Embryonic facial prominence (tissue), 1 donor: Measurements from ENCODE around the gene IRAK1.

Experiments used
- DNase-seq: peaks from one replicate; pipeline ENCODE4 v3.0.0-alpha.2; 2016; ENCODE audit errors: extremely low spot score

The IRAK1 gene

DNA sequence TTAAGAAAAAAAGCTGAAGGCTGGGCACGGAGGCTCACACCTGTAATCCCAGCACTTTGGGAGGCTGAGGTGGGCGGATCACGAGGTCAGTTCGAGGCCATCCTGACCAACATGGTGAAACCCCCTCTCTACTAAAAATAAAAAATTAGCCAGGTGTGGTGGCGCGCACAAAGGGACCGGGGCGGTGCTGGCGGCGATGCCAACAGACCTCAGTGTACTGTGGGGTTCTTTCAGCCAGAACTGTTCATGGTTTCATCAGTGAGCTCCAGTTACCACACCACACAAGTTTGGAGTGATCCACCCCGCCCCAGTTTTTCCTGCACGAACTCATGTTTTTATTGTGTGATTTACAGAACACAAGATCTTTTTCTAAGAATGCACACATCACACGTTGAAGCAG is 21.2 kb upstream of the IRAK1 start:
- no peak for DNase-seq

DNA sequence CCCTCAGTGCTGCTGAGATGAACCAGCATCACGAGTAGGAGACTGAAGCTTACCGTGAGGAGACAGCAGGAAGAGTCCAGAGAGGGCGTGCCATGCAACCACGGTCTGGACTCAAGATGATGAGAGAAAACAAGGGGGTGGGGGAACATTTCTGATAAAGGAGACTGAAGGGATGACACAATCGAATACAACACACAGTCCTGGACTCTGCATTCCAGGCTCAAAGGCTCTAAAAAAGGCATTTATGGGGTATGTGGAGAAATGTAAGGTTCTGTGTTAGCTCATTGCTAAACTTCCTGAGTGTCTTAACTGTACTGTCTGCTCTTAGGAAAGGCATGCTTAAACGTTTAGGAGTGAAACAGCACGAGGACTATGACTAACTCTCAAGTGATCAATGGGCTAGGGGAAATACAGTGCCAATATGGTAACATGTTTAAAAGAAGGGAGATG is 20.6 kb upstream of the IRAK1 start:
- DNase-seq = no peak

DNA sequence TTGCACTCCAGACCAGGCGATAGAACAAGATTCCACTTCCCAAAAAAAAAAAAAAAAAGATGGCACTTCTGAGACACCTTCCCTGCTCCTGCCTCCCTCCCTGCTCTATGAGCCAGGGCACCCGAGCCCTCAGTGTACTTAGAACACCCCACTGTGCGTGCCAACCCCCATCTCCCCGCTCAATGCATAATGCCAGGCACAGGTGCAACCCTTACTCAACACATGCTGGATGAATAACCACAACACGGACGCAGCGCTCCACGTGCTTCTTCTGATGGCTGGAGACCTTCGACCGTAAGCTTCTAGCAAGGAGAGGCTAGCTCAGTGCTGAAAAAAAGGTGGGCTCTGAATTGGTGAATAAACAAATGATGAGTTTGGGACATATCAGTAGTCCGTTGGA is 19.9 kb upstream of the IRAK1 start:
- no peak for DNase-seq

DNA sequence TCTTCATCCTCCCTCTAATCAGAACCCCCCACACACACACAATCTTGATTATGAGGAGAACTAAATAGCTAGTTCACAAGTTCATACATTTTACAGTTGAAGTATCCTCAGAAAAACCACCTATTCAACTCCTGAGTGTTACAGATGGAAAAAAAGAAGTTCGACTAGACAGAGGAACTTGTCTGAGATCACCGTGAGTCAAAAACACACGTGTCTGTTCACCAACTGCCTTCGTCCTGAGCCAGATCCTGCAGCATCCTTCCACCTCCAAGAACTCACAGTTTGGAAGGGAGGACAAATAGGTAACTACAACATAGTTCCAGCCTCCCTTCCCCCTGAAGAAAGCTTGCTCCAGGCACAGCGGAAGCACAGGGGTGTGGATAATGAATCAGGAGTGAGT is 19.0 kb upstream of the IRAK1 start:
- DNase-seq = no peak

DNA sequence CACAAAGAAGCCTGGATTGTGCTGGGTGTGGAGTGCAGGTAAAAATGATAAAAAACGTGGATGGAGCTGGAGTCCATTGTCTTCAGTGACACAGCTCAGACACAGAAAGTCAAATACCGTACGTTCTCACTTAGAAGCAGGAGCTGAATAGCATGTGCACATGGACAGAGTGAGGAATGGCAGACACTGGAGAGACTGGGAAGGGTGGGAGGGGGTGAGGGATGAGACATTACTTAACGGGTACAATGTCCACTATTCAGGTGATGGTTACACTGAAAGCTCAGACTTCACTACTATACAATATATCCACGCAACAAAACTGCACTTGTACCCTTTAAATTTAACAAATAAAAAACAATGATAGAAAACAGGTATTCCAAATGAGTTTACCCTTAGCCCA is 18.1 kb upstream of the IRAK1 start:
- DNase-seq = no peak

- no peak for DNase-seq
These were observed 16.8 kb upstream of the IRAK1 start for GRCh38 chrX:154036513-154036912.

- DNase-seq = no peak
These were observed 14.1 kb upstream of the IRAK1 start for GRCh38 chrX:154033848-154034247.

GRCh38 chrX:154032653-154033052 is 13.0 kb upstream of the IRAK1 start:
- DNase-seq = no peak

DNA sequence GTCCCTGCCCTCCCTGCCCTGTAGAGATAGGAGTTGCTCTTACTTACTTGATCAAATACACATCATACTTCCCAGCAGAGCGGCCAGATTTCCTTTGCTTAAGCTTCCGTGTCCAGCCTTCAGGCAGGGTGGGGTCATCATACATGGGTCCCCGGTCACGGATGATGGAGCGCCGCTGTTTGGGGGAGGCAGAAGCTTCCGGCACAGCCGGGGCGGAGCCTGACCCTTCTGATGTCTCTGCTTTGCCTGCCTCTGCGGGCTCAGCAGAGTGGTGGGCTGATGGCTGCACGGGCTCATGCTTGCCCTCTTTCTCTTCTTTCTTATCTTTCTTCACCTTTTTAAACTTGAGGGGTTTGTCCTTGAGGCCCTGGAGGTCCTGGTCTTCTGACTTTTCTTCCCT is 12.5 kb upstream of the IRAK1 start:
- no peak for DNase-seq

GRCh38 chrX:154030715-154031305 is 11.1 kb upstream of the IRAK1 start:
- DNase-seq = no peak

DNA sequence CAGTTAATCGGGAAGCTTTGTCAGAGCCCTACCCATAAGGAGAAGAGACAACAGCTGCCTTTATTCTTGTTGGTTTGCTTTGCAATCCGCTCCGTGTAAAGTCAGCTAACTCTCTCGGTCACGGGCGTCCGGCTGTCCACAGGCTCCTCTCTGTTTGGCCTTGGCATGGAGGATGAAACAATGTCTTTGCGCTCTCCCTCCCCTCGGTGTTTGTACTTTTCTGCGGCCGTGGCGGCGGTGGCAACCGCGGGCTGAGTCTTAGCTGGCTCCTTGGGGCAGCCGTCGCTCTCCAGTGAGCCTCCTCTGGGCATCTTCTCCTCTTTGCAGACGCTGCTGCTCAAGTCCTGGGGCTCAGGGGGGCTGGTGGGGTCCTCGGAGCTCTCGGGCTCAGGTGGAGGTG is 10.6 kb upstream of the IRAK1 start:
- DNase-seq = no peak

DNA sequence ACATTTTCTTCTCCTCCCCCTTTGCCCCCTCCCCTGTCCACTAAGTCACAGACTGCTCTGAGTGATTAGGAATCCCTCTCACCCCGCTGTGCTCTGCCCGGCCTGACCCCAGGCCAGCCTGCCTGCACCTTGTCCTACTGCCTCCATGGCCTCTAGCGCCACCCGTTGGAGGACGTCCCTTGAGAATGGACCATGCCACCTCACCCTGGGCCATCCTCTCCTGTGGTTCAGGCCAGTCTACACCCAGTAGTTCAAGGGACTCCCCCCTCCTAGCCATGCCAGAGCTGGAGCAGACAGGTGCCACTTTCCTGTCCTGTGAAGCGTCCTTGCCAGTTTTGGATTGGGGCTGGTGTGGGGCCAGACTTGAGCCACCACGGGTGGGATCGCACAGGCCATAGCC is 9.7 kb upstream of the IRAK1 start:
- no peak for DNase-seq

DNA sequence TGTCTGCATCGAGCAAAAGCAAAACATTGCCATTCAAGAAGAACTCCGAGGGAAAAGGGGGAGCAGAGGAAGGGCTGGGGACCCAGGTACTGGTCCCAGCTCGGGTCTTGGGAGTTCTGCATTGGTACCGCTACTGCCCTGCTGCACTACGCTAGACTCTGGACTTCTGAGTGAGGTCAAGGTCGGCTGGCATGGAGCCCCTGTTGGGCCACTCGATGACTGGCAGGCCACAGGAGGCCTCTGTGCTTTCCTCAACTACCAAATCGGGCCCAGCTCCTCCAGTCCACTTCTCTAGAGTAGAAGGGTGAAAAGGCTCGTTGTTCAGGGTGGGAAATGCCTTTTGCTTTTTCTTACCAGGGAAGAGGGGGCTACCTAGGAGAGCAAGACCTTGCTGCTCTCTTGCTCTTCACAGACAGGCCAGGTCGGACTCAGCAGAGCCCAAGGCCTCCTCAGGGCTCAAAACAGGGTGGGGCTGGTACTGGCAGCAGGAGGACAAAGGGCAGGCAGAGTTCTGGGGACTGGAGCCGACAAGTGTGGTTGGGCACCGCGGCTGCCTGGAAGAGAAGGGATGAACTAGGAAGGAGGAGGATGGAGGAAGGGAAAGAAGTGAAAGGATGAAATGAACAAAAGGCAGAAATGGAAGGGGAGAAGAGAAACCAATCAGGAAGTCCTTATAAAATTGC is 8.9 kb upstream of the IRAK1 start:
- no peak for DNase-seq

DNA sequence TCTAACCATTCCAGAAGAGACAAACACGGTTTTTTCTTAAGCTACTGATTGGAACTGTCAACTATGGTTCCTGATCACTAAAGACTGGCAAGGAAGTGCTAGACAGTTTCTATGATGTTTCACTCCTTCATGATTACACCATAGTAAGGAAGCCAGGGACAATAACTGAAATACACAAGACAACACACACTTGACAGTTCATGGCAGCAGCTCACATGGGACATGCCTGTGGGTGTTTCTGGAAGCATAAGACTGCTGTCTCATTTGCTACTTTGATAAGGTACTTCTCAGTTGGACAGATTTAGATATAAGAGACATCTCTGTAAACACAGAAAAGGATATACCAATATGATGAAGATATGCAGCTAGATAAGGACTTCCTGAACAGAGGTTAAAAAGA is 8.3 kb upstream of the IRAK1 start:
- no peak for DNase-seq

DNA sequence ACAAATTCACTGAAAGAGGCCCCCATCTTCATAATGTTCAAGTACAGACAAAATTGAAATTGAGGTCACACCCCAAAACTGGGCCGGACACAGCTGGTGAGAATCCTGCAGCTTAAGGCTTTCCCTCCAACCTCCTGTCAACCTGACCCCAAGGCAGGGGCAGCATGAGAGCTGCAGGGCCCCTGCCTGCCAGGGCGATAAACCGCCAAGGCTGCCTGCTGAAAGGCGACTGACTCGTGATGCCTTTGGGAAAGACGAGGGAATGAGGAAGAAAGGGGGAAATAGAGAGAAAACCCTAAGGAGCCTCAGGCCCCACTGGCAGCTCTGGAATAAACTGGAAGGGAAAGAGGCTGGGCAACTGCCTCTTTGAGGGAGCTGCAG is 7.3 kb upstream of the IRAK1 start:
- no peak for DNase-seq

- no peak for DNase-seq
These were observed 6.7 kb upstream of the IRAK1 start for GRCh38 chrX:154026136-154027021.

- DNase-seq = no peak
These were observed 5.5 kb upstream of the IRAK1 start for GRCh38 chrX:154025230-154025629.

DNA sequence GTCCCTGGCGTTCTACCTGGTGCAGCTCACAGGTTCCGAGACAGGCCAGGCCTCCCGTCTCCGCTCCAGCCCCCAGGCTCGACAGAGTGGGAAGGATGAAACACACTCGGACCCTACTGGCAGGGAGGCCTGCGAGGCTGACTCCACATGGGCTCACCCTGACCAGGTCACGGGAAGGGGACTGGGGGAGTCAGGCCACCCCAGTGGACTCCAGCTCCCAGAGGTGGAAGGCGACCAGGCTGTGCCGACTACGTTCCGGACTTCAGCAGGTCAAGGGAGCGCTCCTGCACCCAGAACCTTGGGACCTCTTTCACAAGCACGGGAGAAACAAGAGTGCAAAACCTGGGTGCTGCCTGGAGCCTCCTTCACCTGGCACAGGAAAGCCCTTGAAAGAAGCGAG is 4.6 kb upstream of the IRAK1 start:
- DNase-seq = no peak

DNA sequence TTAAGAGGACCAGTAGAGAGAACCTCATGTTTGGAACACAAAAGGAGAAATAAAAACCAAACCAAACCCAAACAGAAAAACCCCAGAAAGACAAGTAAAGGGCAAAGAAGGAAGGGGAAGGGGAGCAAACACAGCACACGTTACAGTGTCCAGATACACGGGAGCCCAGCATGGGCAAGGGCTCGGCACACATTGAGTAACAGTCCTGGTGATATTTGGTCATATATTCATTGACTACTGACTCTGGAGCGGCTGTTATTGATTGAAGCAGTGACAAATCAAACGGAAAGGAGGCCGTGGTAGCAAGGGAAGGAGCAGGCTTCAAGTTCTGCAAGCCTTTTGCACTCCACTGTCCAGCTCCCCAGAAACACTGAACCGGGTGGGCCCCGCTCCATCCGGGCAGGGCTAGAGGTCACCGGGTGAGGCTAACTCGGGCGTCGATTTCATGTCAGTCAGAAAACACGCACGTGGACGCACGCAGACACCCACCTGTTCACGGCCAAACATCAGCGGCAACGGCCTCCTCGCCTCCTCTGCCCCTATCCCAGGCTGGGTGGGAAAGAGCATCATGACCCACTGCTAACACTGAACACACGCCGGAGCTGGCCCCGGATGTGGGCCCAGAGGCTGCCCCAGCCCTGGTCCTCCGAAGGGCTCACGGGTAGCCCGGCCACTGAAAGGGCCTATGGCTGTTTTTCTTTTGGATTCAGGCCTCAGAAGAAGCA is 3.7 kb upstream of the IRAK1 start:
- no peak for DNase-seq

DNA sequence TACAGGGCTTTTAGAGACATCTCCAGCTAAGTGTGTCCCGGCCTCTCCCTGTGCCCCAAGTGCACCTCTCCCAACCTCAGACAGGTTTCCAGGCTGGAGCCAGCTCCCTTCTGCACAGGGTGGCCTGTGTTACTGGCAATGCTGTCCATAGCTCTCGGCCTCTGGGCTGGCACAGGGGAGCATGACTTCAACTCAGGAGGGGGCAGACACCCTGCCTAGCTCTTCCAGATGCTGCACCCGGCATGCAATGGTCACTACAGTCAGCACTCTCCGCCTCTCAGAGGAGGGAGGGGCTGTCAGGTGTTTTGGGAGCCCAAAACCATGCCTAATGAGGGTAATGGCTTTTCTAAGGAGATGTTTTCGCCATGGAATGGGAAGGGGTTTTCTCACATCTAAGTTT is 2.4 kb upstream of the IRAK1 start:
- no peak for DNase-seq

DNA sequence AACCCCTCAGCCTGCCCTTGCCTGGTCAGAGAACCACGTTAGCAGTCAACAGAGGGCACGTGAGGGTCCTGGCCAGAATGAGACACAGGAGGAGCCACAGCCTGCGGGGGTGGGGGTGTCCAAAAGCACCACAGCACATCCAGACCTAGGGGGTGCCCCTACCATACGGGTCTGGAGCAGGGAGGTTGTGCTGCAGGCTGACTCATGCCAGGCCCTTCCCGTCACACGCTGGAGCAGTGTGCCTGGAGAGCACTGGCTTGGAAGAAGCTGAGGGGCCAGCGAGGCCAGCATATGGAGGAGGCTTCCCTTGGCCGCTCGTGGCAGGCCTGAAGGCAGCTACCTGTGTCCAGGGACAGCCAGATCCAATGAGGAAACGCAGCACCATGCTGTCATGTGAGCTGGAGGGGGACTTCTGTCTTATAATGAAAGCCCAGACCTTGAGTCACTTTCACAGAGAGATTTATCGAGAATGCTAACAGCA is 1.5 kb upstream of the IRAK1 start:
- DNase-seq = no peak

- no peak for DNase-seq
These were observed 924 bp upstream of the IRAK1 start for GRCh38 chrX:154020536-154021115.
